Colonic mucosa (tissue), 4 donors: ENCODE results near the gene ZNF385A. TPM values are rescaled to one million over a fixed set of nuclear protein-coding genes. Genes with fewer than 3 reads are reported as not detected.

Experiments used
- DNase-seq: peaks from one replicate; pipeline ENCODE4 v3.0.0-alpha.2; 2020
- H3K27ac ChIP-seq: fragments of 200-600 bp; one replicate; pipeline ENCODE4 v1.8.0; 2021
- H3K27me3 ChIP-seq: fragments of 200-600 bp; one replicate; pipeline ENCODE4 v1.8.0; 2021
- H3K36me3 ChIP-seq: fragments of 200-600 bp; one replicate; pipeline ENCODE4 v1.8.0; 2021
- H3K4me1 ChIP-seq: fragments of 200-600 bp; one replicate; pipeline ENCODE4 v1.8.0; 2021; ENCODE audit warnings: mild to moderate bottlenecking
- H3K4me3 ChIP-seq: fragments of 200-600 bp; one replicate; pipeline ENCODE4 v1.8.0; 2021
- H3K9ac ChIP-seq, 2 donors: one replicate each; pipeline ENCODE4 v1.7.0; 2013; ENCODE audit warnings: control low read depth in 2 of 2, low read depth in 2 of 2, low read length in 2 of 2
- H3K9me3 ChIP-seq: fragments of 200-600 bp; one replicate; pipeline ENCODE4 v1.8.0; 2021
- intact Hi-C: fragments of 100-400 bp; cut with DNase I; formaldehyde crosslinking; loops from one replicate; pipeline ENCODE4 v1.14.1; 2022
- total RNA-seq, 2 donors: library from RNA; stranded (reverse); fragmentation: NEBNext Ultra II Directional in 1 of 2; extraction: Animal tissue kit (Norgen Biotek cat#: 25700) in 1 of 2; gene quantifications; one replicate each; pipeline ENCODE4 v1.2.1, GENCODE V29; 2021
- TF ChIP-seq, protein P1 (sequence below): fragments of 200-600 bp; IDR thresholded peaks from one replicate; pipeline ENCODE4 v1.8.0; 2022; ENCODE audit warnings: antibody characterized with exemption, mild to moderate bottlenecking
- donor health status: healthy.
- donor health status: DM: no; HTN: no; CAD: no.
- donor health status: DM: no; HTN: no; CAD: no.

ZNF385A gene
- total RNA-seq, 2 donors from 2014 or later: 3.8 to 7.3 TPM

- TF ChIP-seq, protein P1, sequence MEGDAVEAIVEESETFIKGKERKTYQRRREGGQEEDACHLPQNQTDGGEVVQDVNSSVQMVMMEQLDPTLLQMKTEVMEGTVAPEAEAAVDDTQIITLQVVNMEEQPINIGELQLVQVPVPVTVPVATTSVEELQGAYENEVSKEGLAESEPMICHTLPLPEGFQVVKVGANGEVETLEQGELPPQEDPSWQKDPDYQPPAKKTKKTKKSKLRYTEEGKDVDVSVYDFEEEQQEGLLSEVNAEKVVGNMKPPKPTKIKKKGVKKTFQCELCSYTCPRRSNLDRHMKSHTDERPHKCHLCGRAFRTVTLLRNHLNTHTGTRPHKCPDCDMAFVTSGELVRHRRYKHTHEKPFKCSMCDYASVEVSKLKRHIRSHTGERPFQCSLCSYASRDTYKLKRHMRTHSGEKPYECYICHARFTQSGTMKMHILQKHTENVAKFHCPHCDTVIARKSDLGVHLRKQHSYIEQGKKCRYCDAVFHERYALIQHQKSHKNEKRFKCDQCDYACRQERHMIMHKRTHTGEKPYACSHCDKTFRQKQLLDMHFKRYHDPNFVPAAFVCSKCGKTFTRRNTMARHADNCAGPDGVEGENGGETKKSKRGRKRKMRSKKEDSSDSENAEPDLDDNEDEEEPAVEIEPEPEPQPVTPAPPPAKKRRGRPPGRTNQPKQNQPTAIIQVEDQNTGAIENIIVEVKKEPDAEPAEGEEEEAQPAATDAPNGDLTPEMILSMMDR: no peak
- no peak for DNase-seq
- H3K9ac ChIP-seq: no peak overlapping the region
- H3K36me3 ChIP-seq: no peaks in the 10 kb centered on the region
- H3K27ac ChIP-seq: no peak overlapping the region
- no peak overlapping the region for H3K4me3 ChIP-seq
- H3K4me1 ChIP-seq: no peaks in the 10 kb centered on the region
- H3K27me3 ChIP-seq: no peaks in the 10 kb centered on the region
- intact Hi-C loops: no loop called here
- no peaks in the 10 kb centered on the region for H3K9me3 ChIP-seq
Observed at GRCh38 chr12:54386403-54387113, 2.0 kb upstream of the ZNF385A start.

DNA sequence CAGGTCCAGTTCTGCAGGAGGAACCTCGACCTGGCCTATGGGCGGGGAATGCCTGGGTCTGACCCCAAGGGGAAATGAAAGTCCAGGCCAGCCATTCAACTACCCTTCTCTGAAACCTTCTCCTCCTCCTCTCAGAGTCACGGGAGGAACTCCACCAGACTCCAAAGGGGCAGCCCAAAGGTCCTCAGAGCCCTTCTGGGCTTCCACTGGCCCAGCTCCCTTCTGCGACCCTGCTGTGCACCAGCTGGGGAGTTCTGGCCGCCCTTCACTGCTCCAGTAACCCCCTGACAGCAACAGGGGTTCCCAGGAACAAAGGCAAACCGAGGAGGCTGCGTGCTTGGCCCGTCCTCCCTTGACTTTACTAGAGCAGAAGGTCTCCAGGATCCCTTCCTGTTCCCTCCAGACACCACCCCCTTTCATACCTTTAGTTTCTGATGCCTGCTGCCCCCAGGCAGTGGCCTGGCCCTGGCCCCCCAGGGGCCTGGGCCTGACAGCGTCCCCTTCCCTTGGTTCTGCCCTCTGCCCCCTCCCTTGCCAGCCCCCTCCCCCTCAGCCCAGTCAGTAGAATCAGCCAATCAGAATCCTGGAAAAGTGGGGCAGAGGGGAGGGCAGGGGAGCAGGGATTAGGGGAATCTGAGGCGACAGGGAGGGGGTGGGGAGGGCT is 850 bp upstream of the ZNF385A start:
- TF ChIP-seq, protein P1: no peak
- Histone ChIP-seq H3K9ac (peak overlapping the region in 1 of 2 donors; percentile 47), H3K27ac (peak overlapping the region; percentile 49), H3K4me1 (no peaks in the 10 kb centered on the region), H3K4me3 (no peak overlapping the region), H3K36me3 (no peaks in the 10 kb centered on the region), H3K9me3 (no peaks in the 10 kb centered on the region), H3K27me3 (no peaks in the 10 kb centered on the region)
- intact Hi-C loops: no loop called here
- DNase-seq: no peak

DNA sequence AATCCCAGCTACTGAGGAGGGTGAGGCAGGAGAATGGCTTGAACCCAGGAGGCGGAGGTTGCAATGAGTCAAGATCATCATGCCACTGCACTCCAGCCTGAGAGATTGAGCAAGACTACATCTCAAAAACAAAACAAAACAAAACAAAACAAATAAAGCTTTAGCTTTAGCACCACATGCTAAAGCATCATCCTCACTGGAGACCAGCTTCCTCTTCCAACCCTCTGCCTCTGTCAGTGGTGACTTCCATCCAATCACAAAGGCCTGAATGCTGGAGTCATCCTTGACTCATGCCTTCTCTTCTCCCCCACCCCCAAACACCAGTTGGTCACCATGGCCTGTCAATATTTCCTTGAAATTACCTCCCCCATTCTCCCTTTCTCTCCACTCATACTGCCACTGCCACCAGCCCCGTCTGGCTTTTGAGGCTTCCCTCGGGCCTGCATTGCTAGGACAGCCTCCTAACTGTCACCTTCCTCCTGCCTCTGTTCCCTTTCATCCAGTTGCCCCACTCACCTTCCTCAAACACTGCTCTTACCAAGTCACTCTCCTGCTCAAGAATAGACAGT is 1.4 kb downstream of the ZNF385A start:
- Histone ChIP-seq H3K9me3 (no peaks in the 10 kb centered on the region), H3K27ac (no peak overlapping the region), H3K9ac (peak overlapping the region in 1 of 2 donors; percentile 26), H3K4me1 (no peaks in the 10 kb centered on the region), H3K4me3 (no peak overlapping the region), H3K27me3 (no peaks in the 10 kb centered on the region), H3K36me3 (no peaks in the 10 kb centered on the region)
- DNase-seq: no peak
- TF ChIP-seq, protein P1: no peak
- intact Hi-C loops: no loop called here

DNA sequence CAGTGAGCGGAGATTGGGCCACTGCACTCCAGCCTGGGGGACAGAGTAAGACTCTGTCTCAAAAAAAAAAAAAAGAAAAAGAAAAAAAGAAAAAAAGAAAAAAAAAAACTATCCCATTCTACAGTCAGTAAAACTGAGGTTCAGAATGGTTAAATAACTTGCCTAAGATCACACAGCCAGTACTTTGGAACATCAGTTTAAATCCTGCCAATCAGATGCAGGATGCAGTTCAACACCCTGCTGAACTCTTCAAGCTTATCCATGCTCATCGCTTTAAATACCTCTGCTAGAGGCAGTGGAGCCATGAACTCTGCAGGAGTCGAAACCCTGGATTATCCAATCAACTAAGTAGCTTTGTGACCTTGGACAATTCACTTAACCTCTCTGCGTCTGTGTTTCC is 3.4 kb downstream of the ZNF385A start:
- Histone ChIP-seq H3K9me3 (no peaks in the 10 kb centered on the region), H3K36me3 (no peaks in the 10 kb centered on the region), H3K4me3 (no peak overlapping the region), H3K9ac (no peak overlapping the region), H3K27me3 (no peaks in the 10 kb centered on the region), H3K4me1 (no peaks in the 10 kb centered on the region), H3K27ac (no peak overlapping the region)
- intact Hi-C loops: no loop called here
- no peak for DNase-seq
- TF ChIP-seq, protein P1: no peak

GRCh38 chr12:54379398-54380201 is 4.9 kb downstream of the ZNF385A start:
- no peaks in the 10 kb centered on the region for H3K27me3 ChIP-seq
- peak overlapping the region; percentile 32 for H3K4me3 ChIP-seq
- peak overlapping the region; percentile 51 to 68 for H3K9ac ChIP-seq
- H3K4me1 ChIP-seq: no peaks in the 10 kb centered on the region
- TF ChIP-seq, protein P1: peak; percentile 100
- DNase-seq: peak; percentile 95
- no peaks in the 10 kb centered on the region for H3K36me3 ChIP-seq
- no peaks in the 10 kb centered on the region for H3K9me3 ChIP-seq
- no peak overlapping the region for H3K27ac ChIP-seq
- intact Hi-C loops: no loop called here
